H9 (cell line): ENCODE results near the gene TMEM135. TPM values are rescaled to one million over a fixed set of nuclear protein-coding genes. Genes with fewer than 3 reads are reported as not detected.

ENCODE experiments used
- DNase-seq: peaks from one replicate; pipeline ENCODE4 v3.0.0-alpha.2; 2017
- H2AFZ ChIP-seq: one replicate; pipeline ENCODE4 v1.6.1; 2013; ENCODE audit warnings: mild to moderate bottlenecking, low read length, control low read depth, moderate library complexity
- H2AK5ac ChIP-seq: 2 replicates; pipeline ENCODE4 v1.6.1; 2013; ENCODE audit warnings: low read length, control low read depth, mixed read lengths; ENCODE audit not compliant: insufficient read length
- H2BK120ac ChIP-seq: one replicate; pipeline ENCODE4 v1.6.1; 2013; ENCODE audit warnings: low read depth, mild to moderate bottlenecking, low read length, control low read depth, inconsistent platforms; ENCODE audit not compliant: poor library complexity, severe bottlenecking
- H2BK12ac ChIP-seq: 2 replicates; pipeline ENCODE4 v1.6.1; 2013; ENCODE audit warnings: low read length, control low read depth, mixed read lengths, low read depth; ENCODE audit not compliant: insufficient read length
- H2BK15ac ChIP-seq: 2 replicates; pipeline ENCODE4 v1.6.1; 2013; ENCODE audit warnings: low read depth, low read length, control low read depth
- H2BK20ac ChIP-seq: one replicate; pipeline ENCODE4 v1.6.1; 2013; ENCODE audit warnings: low read depth, mild to moderate bottlenecking, low read length, control low read depth, inconsistent platforms; ENCODE audit not compliant: poor library complexity, severe bottlenecking
- H2BK5ac ChIP-seq: 2 replicates; pipeline ENCODE4 v1.6.1; 2013; ENCODE audit warnings: low read length, control low read depth, mixed read lengths; ENCODE audit not compliant: insufficient read length
- H3K14ac ChIP-seq: 2 replicates; pipeline ENCODE4 v1.6.1; 2013; ENCODE audit warnings: low read length, control low read depth; ENCODE audit not compliant: insufficient read depth
- H3K18ac ChIP-seq: 2 replicates; pipeline ENCODE4 v1.6.1; 2013; ENCODE audit warnings: low read depth, mild to moderate bottlenecking, mixed read lengths, low read length, control low read depth; ENCODE audit not compliant: insufficient read length
- H3K23ac ChIP-seq: 2 replicates; pipeline ENCODE4 v1.6.1; 2013; ENCODE audit warnings: low read length, control low read depth, mixed read lengths, low read depth; ENCODE audit not compliant: insufficient read length
- H3K23me2 ChIP-seq: 2 replicates; pipeline ENCODE4 v1.6.1; 2013; ENCODE audit warnings: low read depth, mild to moderate bottlenecking, mixed read lengths, low read length, control low read depth; ENCODE audit not compliant: insufficient read length, poor library complexity, severe bottlenecking
- H3K27ac ChIP-seq: 2 replicates; pipeline ENCODE4 v1.5.1; 2013; ENCODE audit warnings: low read length, control low read depth, mixed read lengths, low read depth; ENCODE audit not compliant: insufficient read length
- H3K27me3 ChIP-seq: 2 replicates; pipeline ENCODE4 v1.6.1; 2013; ENCODE audit warnings: low read length, control low read depth, inconsistent platforms; ENCODE audit not compliant: insufficient read depth
- H3K4ac ChIP-seq: 2 replicates; pipeline ENCODE4 v1.6.1; 2013; ENCODE audit warnings: low read depth, mild to moderate bottlenecking, control low read depth, inconsistent platforms, low read length, moderate library complexity
- H3K4me1 ChIP-seq: 2 replicates; pipeline ENCODE4 v1.6.1; 2013; ENCODE audit warnings: low read length, control low read depth, inconsistent platforms; ENCODE audit not compliant: insufficient read depth
- H3K4me2 ChIP-seq: 2 replicates; pipeline ENCODE4 v1.6.1; 2013; ENCODE audit warnings: low read length, control low read depth, mixed read lengths; ENCODE audit not compliant: insufficient read length, insufficient read depth
- H3K56ac ChIP-seq: 2 replicates; pipeline ENCODE4 v1.6.1; 2013; ENCODE audit warnings: low read depth, mild to moderate bottlenecking, mixed read lengths, low read length, control low read depth; ENCODE audit not compliant: insufficient read length
- H3K79me1 ChIP-seq: 2 replicates; pipeline ENCODE4 v1.6.1; 2013; ENCODE audit warnings: low read depth, mild to moderate bottlenecking, moderate library complexity, low read length, control low read depth, inconsistent platforms; ENCODE audit not compliant: insufficient read depth, poor library complexity, severe bottlenecking
- H3K79me2 ChIP-seq: 2 replicates; pipeline ENCODE4 v1.6.1; 2013; ENCODE audit warnings: low read length, control low read depth, inconsistent platforms; ENCODE audit not compliant: insufficient read depth
- H3K9ac ChIP-seq: 2 replicates; pipeline ENCODE4 v1.6.1; 2013; ENCODE audit warnings: low read length, control low read depth, mixed read lengths; ENCODE audit not compliant: insufficient read length; ENCODE audit errors: extremely low read depth
- H3K9me3 ChIP-seq: one replicate; pipeline ENCODE4 v1.6.1; 2013; ENCODE audit warnings: low read depth, low read length, inconsistent platforms; ENCODE audit not compliant: control insufficient read depth
- H3T11ph ChIP-seq: one replicate; pipeline ENCODE4 v1.6.1; 2013; ENCODE audit warnings: mild to moderate bottlenecking, low read length, control low read depth, inconsistent platforms
- H4K20me1 ChIP-seq: one replicate; pipeline ENCODE4 v1.6.1; 2013; ENCODE audit not compliant: control insufficient read depth, insufficient read length, insufficient read depth
- H4K5ac ChIP-seq: 2 replicates; pipeline ENCODE4 v1.6.1; 2013; ENCODE audit warnings: low read depth, mild to moderate bottlenecking, mixed read lengths, low read length, control low read depth; ENCODE audit not compliant: insufficient read length
- H4K8ac ChIP-seq: replicated peaks from 2 replicates; pipeline ENCODE4 v1.6.1; 2013; ENCODE audit warnings: low read length, control low read depth, mixed read lengths, low read depth; ENCODE audit not compliant: insufficient read length
- H4K91ac ChIP-seq: 2 replicates; pipeline ENCODE4 v1.6.1; 2013; ENCODE audit warnings: low read depth, mild to moderate bottlenecking, moderate library complexity, mixed read lengths, low read length, control low read depth; ENCODE audit not compliant: insufficient read length
- H3K27ac Mint-ChIP-seq, 3 experiments: 2 replicates in 2 of 3; 3 replicates in 1 of 3; pipeline ENCODE4 v1.8.0; 2020 to 2021; ENCODE audit warnings: mixed read lengths in 3 of 3, mild to moderate bottlenecking in 1 of 3, moderate library complexity in 1 of 3
- H3K27me3 Mint-ChIP-seq: 2 replicates; pipeline ENCODE4 v1.8.0; 2021; ENCODE audit warnings: low read depth, mild to moderate bottlenecking, moderate library complexity, mixed read lengths
- H3K36me3 Mint-ChIP-seq, 3 experiments: 2 replicates in 2 of 3; 3 replicates in 1 of 3; pipeline ENCODE4 v1.8.0; 2020 to 2021; ENCODE audit warnings: low read depth in 3 of 3, mixed read lengths in 3 of 3; ENCODE audit not compliant: insufficient read depth in 1 of 3
- H3K4me1 Mint-ChIP-seq, 2 experiments: 2 replicates each; pipeline ENCODE4 v1.8.0; 2020; ENCODE audit warnings: mixed read lengths in 2 of 2
- H3K4me3 Mint-ChIP-seq, 2 experiments: 2 replicates in 1 of 2; 3 replicates in 1 of 2; pipeline ENCODE4 v1.8.0; 2020 to 2021; ENCODE audit warnings: mild to moderate bottlenecking in 2 of 2, mixed read lengths in 2 of 2, moderate library complexity in 1 of 2
- H3K9me3 Mint-ChIP-seq, 2 experiments: 2 replicates in 1 of 2; 3 replicates in 1 of 2; pipeline ENCODE4 v1.8.0; 2020; ENCODE audit warnings: mild to moderate bottlenecking in 2 of 2, mixed read lengths in 2 of 2, moderate library complexity in 1 of 2
- WGBS: extraction: QIAGEN DNeasy Blood & Tissue Kit; methylation state at CpG from one replicate; pipeline ENCODE4 v1.1.7; 2013; ENCODE audit warnings: missing lambda C conversion rate, low lambda C conversion rate, mixed read lengths; ENCODE audit not compliant: insufficient read length; ENCODE audit errors: extremely low coverage; 5-methylcytosine and 5-hydroxymethylcytosine counted together
- total RNA-seq: library from RNA; stranded (reverse); gene quantifications from 2 replicates; pipeline ENCODE4 v1.2.1, GENCODE V29; 2021
- TF ChIP-seq, protein P1 (sequence below): fragments of 200-600 bp; sonication (generic); conservative IDR thresholded peaks from 3 replicates; pipeline ENCODE4 v1.8.0; 2021; ENCODE audit warnings: antibody characterized with exemption, mild to moderate bottlenecking

TMEM135 gene
- total RNA-seq, 1 experiment from 2014 or later = 25.2 TPM

DNA sequence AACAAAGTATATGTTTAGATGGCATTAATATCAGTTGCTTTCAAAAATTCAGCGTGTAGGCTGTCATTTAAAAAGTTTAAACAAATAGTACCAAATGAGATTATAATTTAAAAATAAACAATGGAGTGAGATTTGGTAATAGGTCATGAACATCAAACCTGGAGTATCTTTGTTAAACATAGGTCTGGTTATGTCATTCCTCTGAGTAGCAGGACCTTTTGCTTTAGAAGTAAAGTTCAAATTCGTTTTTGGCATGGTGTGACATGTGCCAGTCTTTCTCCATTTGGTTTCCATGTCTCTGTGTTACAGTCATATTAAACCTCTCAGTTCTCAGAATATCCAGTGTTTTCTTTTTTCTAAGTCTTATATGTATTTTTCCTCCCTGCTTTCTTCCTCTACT, 242.4 kb downstream of the TMEM135 start:
- Histone ChIP-seq H3K56ac (no peak overlapping the region), H4K5ac (no peak overlapping the region), H2BK12ac (no peak overlapping the region), H3K27ac (no peak overlapping the region), H3K79me2 (no peaks in the 10 kb centered on the region), H2AFZ (no peak overlapping the region), H2BK20ac (no peak overlapping the region), H3K23me2 (no peaks in the 10 kb centered on the region), H3K79me1 (no peaks in the 10 kb centered on the region), H3K9ac (no peak overlapping the region), H3K27me3 (no peaks in the 10 kb centered on the region), H2BK15ac (no peak overlapping the region), H3K18ac (no peak overlapping the region), H3K4ac (no peak overlapping the region), H3K9me3 (no peaks in the 10 kb centered on the region), H2BK5ac (no peak overlapping the region), H3K4me1 (no peaks in the 10 kb centered on the region), H2AK5ac (no peak overlapping the region), H4K8ac (no peak overlapping the region), H3K23ac (no peak overlapping the region), H4K91ac (no peak overlapping the region), H2BK120ac (no peak overlapping the region), H4K20me1 (no peaks in the 10 kb centered on the region), H3K4me2 (no peak overlapping the region), H3T11ph (no peak overlapping the region), H3K14ac (no peak overlapping the region)
- Mint-ChIP-seq H3K27me3 (no peaks in the 10 kb centered on the region), H3K4me3 (no peak overlapping the region), H3K9me3 (no peaks in the 10 kb centered on the region), H3K4me1 (no peaks in the 10 kb centered on the region), H3K36me3 (peaks cover 0 to under 1% (median 0%) of the 10 kb centered on the region in 3 experiments; a peak in 2 of 7 replicates), H3K27ac (no peak overlapping the region)
- DNase-seq = no peak
- WGBS = no CpG with 5 or more reads among the region's 2 CpGs
- TF ChIP-seq, protein P1, sequence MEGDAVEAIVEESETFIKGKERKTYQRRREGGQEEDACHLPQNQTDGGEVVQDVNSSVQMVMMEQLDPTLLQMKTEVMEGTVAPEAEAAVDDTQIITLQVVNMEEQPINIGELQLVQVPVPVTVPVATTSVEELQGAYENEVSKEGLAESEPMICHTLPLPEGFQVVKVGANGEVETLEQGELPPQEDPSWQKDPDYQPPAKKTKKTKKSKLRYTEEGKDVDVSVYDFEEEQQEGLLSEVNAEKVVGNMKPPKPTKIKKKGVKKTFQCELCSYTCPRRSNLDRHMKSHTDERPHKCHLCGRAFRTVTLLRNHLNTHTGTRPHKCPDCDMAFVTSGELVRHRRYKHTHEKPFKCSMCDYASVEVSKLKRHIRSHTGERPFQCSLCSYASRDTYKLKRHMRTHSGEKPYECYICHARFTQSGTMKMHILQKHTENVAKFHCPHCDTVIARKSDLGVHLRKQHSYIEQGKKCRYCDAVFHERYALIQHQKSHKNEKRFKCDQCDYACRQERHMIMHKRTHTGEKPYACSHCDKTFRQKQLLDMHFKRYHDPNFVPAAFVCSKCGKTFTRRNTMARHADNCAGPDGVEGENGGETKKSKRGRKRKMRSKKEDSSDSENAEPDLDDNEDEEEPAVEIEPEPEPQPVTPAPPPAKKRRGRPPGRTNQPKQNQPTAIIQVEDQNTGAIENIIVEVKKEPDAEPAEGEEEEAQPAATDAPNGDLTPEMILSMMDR = no peak
